H1 (cell line): ENCODE results near the gene CKAP5. TPM values are rescaled to one million over a fixed set of nuclear protein-coding genes. Genes with fewer than 3 reads are reported as not detected.

Experiments
- CTCF ChIA-PET: fragments of 300-600 bp; sonication (Branson Sonifier 250); formaldehyde crosslinking; loops from one replicate; lab custom pipeline; 2021; ENCODE audit not compliant: partially characterized antibody; lab: Charles Lee
- POLR2A ChIA-PET: fragments of 300-600 bp; sonication (Branson Sonifier 250); formaldehyde crosslinking; loops from one replicate; lab custom pipeline; 2021; ENCODE audit warnings: inconsistent platforms; ENCODE audit not compliant: partially characterized antibody; lab: Charles Lee
- DNase-seq, 2 experiments: peaks; one replicate each; pipeline versions ENCODE4 v3.0.0 to v3.0.0-alpha.2; 2010 to 2022; ENCODE audit warnings: low spot score in 2 of 2, low read depth in 1 of 2, mixed read lengths in 1 of 2
- FAIRE-seq: peaks from 2 replicates; lab custom pipeline; 2011; peaks lifted over from hg19 to GRCh38; lab: Jason Lieb, UNC
- H2AFZ ChIP-seq: 2 replicates; pipeline ENCODE4 v1.8.1; 2012; ENCODE audit warnings: low read length, inconsistent platforms
- H2AK5ac ChIP-seq: 2 replicates; pipeline ENCODE4 v1.6.1; 2013; ENCODE audit warnings: low read depth, low read length
- H2BK120ac ChIP-seq: replicated peaks from 2 replicates; pipeline ENCODE3; 2013; ENCODE audit warnings: low read depth, low read length, inconsistent platforms
- H2BK12ac ChIP-seq: 2 replicates; pipeline ENCODE4 v1.6.1; 2013; ENCODE audit warnings: low read depth, low read length
- H2BK15ac ChIP-seq: 2 replicates; pipeline ENCODE4 v1.6.1; 2013; ENCODE audit warnings: low read length
- H2BK20ac ChIP-seq: 2 replicates; pipeline ENCODE4 v1.6.1; 2013; ENCODE audit warnings: low read length
- H2BK5ac ChIP-seq: 2 replicates; pipeline ENCODE4 v1.6.1; 2013; ENCODE audit warnings: low read depth, low read length
- H3K14ac ChIP-seq: 2 replicates; pipeline ENCODE4 v1.6.1; 2013; ENCODE audit warnings: inconsistent platforms; ENCODE audit not compliant: insufficient read length
- H3K18ac ChIP-seq: 2 replicates; pipeline ENCODE4 v1.6.1; 2013; ENCODE audit warnings: low read length; ENCODE audit errors: extremely low read depth
- H3K23ac ChIP-seq: 2 replicates; pipeline ENCODE4 v1.6.1; 2013; ENCODE audit warnings: inconsistent platforms; ENCODE audit not compliant: insufficient read length
- H3K23me2 ChIP-seq: 2 replicates; pipeline ENCODE4 v1.6.1; 2013; ENCODE audit warnings: low read depth, low read length
- H3K27ac ChIP-seq: 2 replicates; pipeline ENCODE4 v1.6.1; 2011; ENCODE audit warnings: low read depth, low read length, inconsistent platforms
- H3K27me3 ChIP-seq, 4 experiments: replicated peaks in 1 of 4; 1 replicate in 1 of 4; 2 replicates in 3 of 4; pipeline versions ENCODE4 v1.6.1 to v1.8.1; 2011 to 2013; ENCODE audit warnings: low read length in 3 of 4, mild to moderate bottlenecking in 3 of 4, inconsistent platforms in 2 of 4, mixed read lengths in 2 of 4, moderate library complexity in 1 of 4; ENCODE audit not compliant: control insufficient read depth in 3 of 4, insufficient read depth in 3 of 4; ENCODE audit errors: extremely low read depth in 1 of 4
- H3K36me3 ChIP-seq, 4 experiments: 2 replicates each; pipeline versions ENCODE4 v1.6.1 to v1.8.1; 2011 to 2013; ENCODE audit warnings: mild to moderate bottlenecking in 4 of 4, low read length in 3 of 4, moderate library complexity in 2 of 4, control low read depth in 1 of 4, inconsistent platforms in 1 of 4; ENCODE audit not compliant: insufficient read depth in 4 of 4, control insufficient read depth in 2 of 4
- H3K4ac ChIP-seq: replicated peaks from 2 replicates; pipeline ENCODE3; 2013; ENCODE audit warnings: low read length, low read depth, mixed read lengths, inconsistent platforms; ENCODE audit not compliant: insufficient read length
- H3K4me1 ChIP-seq, 4 experiments: replicated peaks in 1 of 4; 1 replicate in 1 of 4; 2 replicates in 3 of 4; pipeline versions ENCODE4 v1.6.1 to v1.8.1; 2011 to 2013; ENCODE audit warnings: low read length in 3 of 4, inconsistent platforms in 2 of 4, mixed read lengths in 1 of 4; ENCODE audit not compliant: insufficient read depth in 4 of 4, control insufficient read depth in 3 of 4
- H3K4me2 ChIP-seq, 2 experiments: 2 replicates each; pipeline versions ENCODE4 v1.6.1 to v1.8.1; 2011 to 2013; ENCODE audit warnings: low read depth in 2 of 2, low read length in 2 of 2, control low read depth in 1 of 2, inconsistent platforms in 1 of 2, mild to moderate bottlenecking in 1 of 2; ENCODE audit not compliant: insufficient read depth in 1 of 2
- H3K4me3 ChIP-seq, 4 experiments: fragments of 200-600, 300-600 bp in 1 of 4; sonication (generic), shearing (Covaris generic), sonication (Bioruptor Twin) in 1 of 4; 2 replicates each; pipeline versions ENCODE4 v1.5.1 to v1.8.1; 2011 to 2016; ENCODE audit warnings: low read length in 4 of 4, low read depth in 3 of 4, control low read depth in 2 of 4, inconsistent platforms in 2 of 4, mild to moderate bottlenecking in 2 of 4, mixed read lengths in 1 of 4, moderate library complexity in 1 of 4; ENCODE audit not compliant: insufficient read depth in 2 of 4; ENCODE audit errors: extremely low read depth in 1 of 4
- H3K56ac ChIP-seq: replicated peaks from 2 replicates; pipeline ENCODE3; 2013; ENCODE audit warnings: low read depth, mild to moderate bottlenecking, mixed read lengths, low read length, inconsistent platforms; ENCODE audit not compliant: insufficient read length
- H3K79me1 ChIP-seq: 2 replicates; pipeline ENCODE4 v1.6.1; 2013; ENCODE audit warnings: low read depth, low read length, control low read depth
- H3K79me2 ChIP-seq, 2 experiments: 2 replicates each; pipeline versions ENCODE4 v1.6.1 to v1.8.1; 2012 to 2013; ENCODE audit warnings: low read length in 2 of 2, mild to moderate bottlenecking in 2 of 2, inconsistent platforms in 1 of 2; ENCODE audit not compliant: insufficient read depth in 2 of 2, control insufficient read depth in 1 of 2
- H3K9ac ChIP-seq, 4 experiments: replicated peaks in 1 of 4; 1 replicate in 1 of 4; 2 replicates in 3 of 4; pipeline versions ENCODE4 v1.6.1 to v1.8.1; 2011 to 2013; ENCODE audit warnings: low read depth in 3 of 4, low read length in 3 of 4, control low read depth in 2 of 4, mild to moderate bottlenecking in 2 of 4, moderate library complexity in 2 of 4, inconsistent platforms in 1 of 4; ENCODE audit errors: extremely low read depth in 1 of 4
- H3K9me3 ChIP-seq, 2 experiments: 2 replicates each; pipeline versions ENCODE4 v1.6.1 to v1.8.1; 2012 to 2013; ENCODE audit warnings: mild to moderate bottlenecking in 2 of 2, moderate library complexity in 2 of 2, control low read depth in 1 of 2, inconsistent platforms in 1 of 2, low read depth in 1 of 2, low read length in 1 of 2, mixed read lengths in 1 of 2; ENCODE audit not compliant: insufficient read depth in 2 of 2
- H4K20me1 ChIP-seq, 2 experiments: replicated peaks in 1 of 2; 2 replicates each; pipeline versions ENCODE3 to v1.8.1; 2011 to 2013; ENCODE audit warnings: inconsistent platforms in 2 of 2, low read length in 2 of 2, mild to moderate bottlenecking in 1 of 2; ENCODE audit not compliant: insufficient read depth in 2 of 2, control insufficient read depth in 1 of 2
- H4K5ac ChIP-seq: 2 replicates; pipeline ENCODE4 v1.6.1; 2013; ENCODE audit warnings: low read length, low read depth, mixed read lengths, inconsistent platforms; ENCODE audit not compliant: insufficient read length
- H4K8ac ChIP-seq: 2 replicates; pipeline ENCODE4 v1.8.0; 2013; ENCODE audit warnings: mild to moderate bottlenecking, moderate library complexity, low read length, inconsistent platforms; ENCODE audit not compliant: insufficient read depth; ENCODE audit errors: extremely low read depth
- H4K91ac ChIP-seq: replicated peaks from 2 replicates; pipeline ENCODE3; 2013; ENCODE audit warnings: low read length, mixed read lengths, inconsistent platforms; ENCODE audit not compliant: insufficient read length
- CHD2 ChIP-seq: IDR thresholded peaks from 2 replicates; pipeline ENCODE4 v1.6.1; 2012; ENCODE audit warnings: low read length, improper control_type of control experiment
- SP1 ChIP-seq: IDR thresholded peaks from 2 replicates; pipeline ENCODE4 v1.6.1; 2011; ENCODE audit warnings: low read depth, low read length
- WGBS, 2 experiments: shearing (Covaris generic) in 1 of 2; methylation state at CpG; one replicate each; pipeline versions ENCODE4 v1.1.6 to v1.1.7; 2013 to 2015; ENCODE audit warnings: low lambda C conversion rate in 2 of 2, mixed read lengths in 2 of 2, inconsistent platforms in 1 of 2, low coverage in 1 of 2, missing lambda C conversion rate in 1 of 2; ENCODE audit not compliant: insufficient replicate concordance in 2 of 2, insufficient coverage in 1 of 2, insufficient read length in 1 of 2; ENCODE audit errors: extremely low coverage in 1 of 2, missing lambda C conversion rate in 1 of 2; 5-methylcytosine and 5-hydroxymethylcytosine counted together
- polyA plus RNA-seq, 7 experiments: library from polyadenylated mRNA; depleted of rRNA in 3 of 7; stranded (reverse) in 5 of 7; unstranded in 2 of 7; fragments of >200 nt in 5 of 7; fragments of 200-250 nt in 2 of 7; gene quantifications; 1 replicate in 5 of 7; 2 replicates in 1 of 7; 4 replicates in 1 of 7; pipeline versions ENCODE4 v1.2.1 to v1.2.3, GENCODE V29; 2011 to 2013; ENCODE audit warnings: missing spikeins in 2 of 7, mixed read lengths in 2 of 7
- total RNA-seq: library from RNA; stranded (reverse); fragmentation: NEBNext Ultra II Directional; extraction: Animal tissue kit (Norgen Biotek cat#: 25700); gene quantifications from 2 replicates; pipeline ENCODE4 v1.2.1, GENCODE V29; 2021

The CKAP5 gene
- total and polyA plus RNA-seq, 2 of the 8 experiments (the other 6 are each of a cell fraction or from before 2014, with no cell fraction given): 64.8 to 185 TPM

DNA sequence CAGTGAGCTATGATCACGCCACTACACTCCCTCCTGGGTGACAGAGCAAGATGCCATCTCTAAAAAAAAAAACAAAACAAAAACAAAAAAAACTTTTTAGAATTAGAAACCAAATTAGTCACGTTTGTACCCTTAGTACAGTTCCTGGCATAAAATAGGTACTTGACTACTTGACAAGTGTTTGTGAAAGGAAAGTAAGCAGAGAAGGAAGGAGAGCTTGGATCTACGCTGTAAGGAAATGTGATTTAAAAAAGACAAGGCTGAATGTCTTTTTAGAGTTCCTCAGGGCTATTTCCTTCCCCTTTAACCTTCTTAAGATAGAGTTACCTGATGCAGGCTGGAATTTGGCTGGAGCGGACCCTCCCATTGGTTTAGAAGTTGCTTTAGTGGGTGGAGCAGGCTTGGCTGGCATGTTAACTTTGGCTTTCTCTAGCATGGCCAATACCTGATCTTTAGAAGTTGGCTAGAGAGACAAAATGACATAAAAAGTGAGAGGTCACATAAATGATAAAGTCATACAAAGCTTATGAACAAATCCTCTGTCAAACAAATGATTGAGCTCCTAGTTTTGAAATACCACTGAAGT, 76.4 kb downstream of the CKAP5 start:
- H2BK15ac ChIP-seq: no peak overlapping the region
- no peaks in the 10 kb centered on the region for H3K9me3 ChIP-seq
- H3K27me3 ChIP-seq: no peaks in the 10 kb centered on the region
- no peak overlapping the region for H3K9ac ChIP-seq
- H4K5ac ChIP-seq: no peak overlapping the region
- no peak overlapping the region for H3K27ac ChIP-seq
- H3K18ac ChIP-seq: no peak overlapping the region
- WGBS, 2 experiments: 92% methylated on average over 4 of the region's 4 CpGs; no CpG with 5 or more reads in 1 of the 2 experiments
- H3K79me2 ChIP-seq: no peaks in the 10 kb centered on the region
- H4K8ac ChIP-seq: no peak overlapping the region
- H3K4me1 ChIP-seq: no peaks in the 10 kb centered on the region
- no peaks in the 10 kb centered on the region for H3K23me2 ChIP-seq
- H2BK20ac ChIP-seq: no peak overlapping the region
- no peak overlapping the region for H3K23ac ChIP-seq
- H3K4ac ChIP-seq: no peak overlapping the region
- H2AK5ac ChIP-seq: no peak overlapping the region
- no peak overlapping the region for H2BK120ac ChIP-seq
- H4K20me1 ChIP-seq: no peaks in the 10 kb centered on the region
- DNase-seq (no peak), FAIRE-seq (no peak)
- H2AFZ ChIP-seq: no peak overlapping the region
- H3K4me3 ChIP-seq: no peak overlapping the region
- H3K14ac ChIP-seq: no peak overlapping the region
- H3K4me2 ChIP-seq: no peak overlapping the region
- peaks cover 9 to 70% (median 31%) of the 10 kb centered on the region in 4 experiments for H3K36me3 ChIP-seq
- no peak overlapping the region for H2BK5ac ChIP-seq
- ChIA-PET CTCF (interaction anchor here (1.2 to 1.4 kb wide), 2 partner anchors 11 to 18 kb away, joined by 3 read pairs; no protein-coding TSS in a partner anchor), POLR2A (interaction anchor here (1.2 to 2.2 kb wide), 2 partner anchors 13 to 95 kb away, joined by 3 to 4 read pairs; no protein-coding TSS in a partner anchor)
- H2BK12ac ChIP-seq: no peak overlapping the region
- no peak overlapping the region for H4K91ac ChIP-seq
- no peak for TF ChIP-seq SP1
- no peak for TF ChIP-seq CHD2
- no peaks in the 10 kb centered on the region for H3K79me1 ChIP-seq
- H3K56ac ChIP-seq: no peak overlapping the region
